ENCODE results near the gene MAP2K6. TPM values are rescaled to one million over a fixed set of nuclear protein-coding genes. Genes with fewer than 3 reads are reported as not detected.

The MAP2K6 gene
- total RNA-seq, 2 donors from 2014 or later = 16.3 to 21.2 TPM

DNA sequence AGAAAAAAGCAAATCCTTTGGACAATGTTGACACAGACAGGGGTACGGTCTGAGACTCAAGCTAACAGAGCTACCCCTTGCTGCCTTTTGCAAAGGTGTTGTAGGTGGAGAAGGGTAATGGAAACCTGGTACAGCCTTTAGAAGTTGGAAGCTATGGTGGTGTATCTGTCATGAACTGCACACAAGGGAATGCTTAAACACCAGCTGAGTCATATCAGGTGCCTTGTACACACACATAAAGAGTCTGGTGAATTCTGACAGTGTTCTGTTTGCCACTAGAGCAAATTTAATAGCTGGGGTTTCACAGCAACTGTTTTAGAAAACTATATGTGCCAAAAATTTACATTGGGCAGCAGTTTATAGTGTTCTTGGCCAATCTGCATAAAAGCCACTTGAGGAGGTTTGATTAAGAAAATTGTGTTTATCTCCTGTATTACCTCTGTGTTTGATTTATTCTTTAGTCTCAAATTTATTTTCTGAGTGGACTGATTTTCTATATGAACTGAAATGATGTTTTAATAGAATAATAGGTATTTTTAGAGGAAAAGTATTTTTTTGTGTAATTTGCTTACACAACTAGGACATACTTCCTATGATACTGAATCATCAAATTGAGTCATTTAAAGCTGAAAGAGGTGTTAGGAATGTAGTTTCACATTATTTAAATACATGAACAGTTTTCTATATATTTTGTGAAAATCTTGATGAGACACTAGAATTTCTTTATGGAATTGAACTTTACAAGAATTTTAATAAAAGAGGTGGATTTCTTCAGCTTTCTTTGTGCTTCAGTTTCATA lies 136.9 kb downstream of the MAP2K6 start:
- ATAC-seq = no peak
- H3K4me3 Mint-ChIP-seq = no peak overlapping the region
- peaks cover 3% of the 10 kb centered on the region for H3K36me3 Mint-ChIP-seq (ENCODE audit: low read depth)
- H3K27ac Mint-ChIP-seq = no peak overlapping the region
- no peaks in the 10 kb centered on the region for H3K9me3 ChIP-seq (ENCODE audit: control insufficient read depth, low read length, poor library complexity, severe bottlenecking)
- DNase-seq = no peak
- H3K4me1 Mint-ChIP-seq = no peaks in the 10 kb centered on the region
- no peaks in the 10 kb centered on the region for H3K27me3 Mint-ChIP-seq

DNA sequence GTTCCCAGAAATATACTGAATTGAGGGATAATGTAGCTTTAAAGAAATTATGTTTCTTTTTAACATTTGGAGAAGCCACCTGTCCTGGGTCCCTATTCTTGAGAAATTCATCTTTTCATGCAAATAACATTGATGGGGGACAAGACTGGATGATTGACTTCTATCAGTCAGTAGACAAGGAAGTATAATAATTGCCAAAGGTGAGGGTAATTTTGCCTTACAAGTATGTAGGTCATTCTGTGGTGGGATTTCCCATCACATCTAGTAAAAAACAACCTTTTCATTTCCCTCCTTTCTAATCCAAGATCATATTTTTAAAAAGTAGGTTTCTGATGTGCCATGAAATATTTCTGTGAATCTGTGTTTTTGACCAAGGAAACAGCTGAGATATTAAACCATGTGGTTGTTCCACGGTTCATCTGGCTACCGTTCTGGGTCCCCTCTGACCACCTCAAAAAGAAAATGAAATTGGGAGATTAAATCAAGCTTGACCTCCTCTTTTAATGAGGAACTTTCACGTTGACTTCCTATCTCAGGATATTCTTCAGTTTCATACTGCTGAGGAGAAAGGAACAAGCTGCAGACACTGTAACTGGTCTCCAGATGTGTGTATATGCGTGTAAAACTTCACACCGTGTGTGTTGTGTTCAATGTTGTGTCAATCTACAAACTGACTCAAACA lies 138.6 kb downstream of the MAP2K6 start:
- no peaks in the 10 kb centered on the region for H3K27me3 Mint-ChIP-seq
- H3K4me3 Mint-ChIP-seq = no peak overlapping the region

DNA sequence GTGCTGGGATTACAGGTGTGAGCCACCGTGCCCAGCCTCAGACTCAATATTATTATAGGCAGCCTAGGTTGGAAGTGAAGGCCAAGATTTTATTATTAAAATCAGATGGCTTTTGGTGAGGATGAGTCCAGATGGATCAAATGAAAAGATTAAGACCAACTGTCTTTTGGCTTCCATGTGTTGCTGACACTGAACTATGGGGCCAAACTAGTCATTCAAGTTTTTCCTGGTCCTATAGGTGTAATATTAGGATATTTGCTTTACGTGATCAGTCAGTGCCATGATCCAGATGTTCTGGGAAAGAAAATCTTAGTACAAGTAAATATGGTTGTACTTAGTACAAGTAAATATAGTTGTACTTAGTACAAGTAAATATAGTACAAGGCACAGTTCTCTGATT lies 140.6 kb downstream of the MAP2K6 start:
- H3K27ac Mint-ChIP-seq = no peak overlapping the region
- H3K9me3 ChIP-seq (ENCODE audit: control insufficient read depth, low read length, poor library complexity, severe bottlenecking) = no peaks in the 10 kb centered on the region
- H3K36me3 Mint-ChIP-seq (ENCODE audit: low read depth) = no peaks in the 10 kb centered on the region
- no peaks in the 10 kb centered on the region for H3K27me3 Mint-ChIP-seq
- DNase-seq = no peak
- no peak for ATAC-seq
- H3K4me1 Mint-ChIP-seq = no peaks in the 10 kb centered on the region
- H3K4me3 Mint-ChIP-seq = no peak overlapping the region

More for the DNA sequence above, 138.6 kb downstream of the MAP2K6 start:
- no peaks in the 10 kb centered on the region for H3K9me3 ChIP-seq (ENCODE audit: control insufficient read depth, low read length, poor library complexity, severe bottlenecking)
- Mint-ChIP-seq H3K27ac (no peak overlapping the region), H3K4me1 (no peaks in the 10 kb centered on the region), H3K36me3 (ENCODE audit: low read depth) (no peaks in the 10 kb centered on the region)
- DNase-seq (no peak), ATAC-seq (no peak)

DNA sequence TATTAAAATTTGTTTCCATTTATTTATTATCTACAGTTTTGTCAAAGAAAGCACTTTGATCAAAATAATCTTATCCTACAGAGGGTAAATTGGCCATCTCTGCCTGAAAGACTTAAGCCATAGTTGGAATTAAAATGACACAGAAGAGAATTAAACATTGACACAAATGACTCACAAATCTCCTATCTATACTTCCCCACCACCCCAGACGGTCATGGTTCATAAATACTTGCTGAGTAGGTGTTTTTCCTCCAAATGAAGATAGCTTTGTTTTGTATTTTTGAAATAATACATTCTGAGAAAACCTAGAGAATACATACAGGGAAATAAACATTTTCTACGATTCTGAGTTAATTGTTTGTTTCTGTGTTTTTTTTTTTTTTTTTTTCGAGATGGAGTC lies 142.8 kb downstream of the MAP2K6 start:
- no peaks in the 10 kb centered on the region for H3K4me1 Mint-ChIP-seq
- no peak for ATAC-seq
- no peak overlapping the region for H3K4me3 Mint-ChIP-seq

DNA sequence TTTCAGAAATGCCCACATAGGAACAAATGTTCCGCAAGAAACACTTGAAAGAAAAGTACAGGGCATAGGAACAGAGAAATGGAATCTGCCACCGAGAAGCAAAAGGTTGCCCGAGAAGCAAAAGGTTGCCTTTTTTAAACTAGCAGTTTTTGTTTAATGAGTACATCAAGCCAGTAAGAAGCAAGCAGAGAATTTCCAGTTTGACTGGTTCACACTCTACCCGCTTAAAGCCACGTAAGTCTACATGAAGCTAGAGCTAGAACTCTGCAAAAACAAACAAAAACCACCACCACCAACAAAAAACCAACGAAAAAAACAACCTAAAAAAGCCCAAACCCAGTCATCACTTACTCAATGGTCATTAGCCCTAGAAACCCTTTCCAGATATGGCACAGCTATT lies 144.3 kb downstream of the MAP2K6 start:
- H3K36me3 Mint-ChIP-seq (ENCODE audit: low read depth) = no peaks in the 10 kb centered on the region
- H3K9me3 ChIP-seq (ENCODE audit: control insufficient read depth, low read length, poor library complexity, severe bottlenecking) = no peaks in the 10 kb centered on the region
- ATAC-seq = no peak
- no peaks in the 10 kb centered on the region for H3K27me3 Mint-ChIP-seq
- H3K4me1 Mint-ChIP-seq = no peaks in the 10 kb centered on the region
- H3K27ac Mint-ChIP-seq = no peak overlapping the region
- no peak for DNase-seq
- H3K4me3 Mint-ChIP-seq = no peak overlapping the region

More for the DNA sequence above, 142.8 kb downstream of the MAP2K6 start:
- no peaks in the 10 kb centered on the region for H3K36me3 Mint-ChIP-seq (ENCODE audit: low read depth)
- DNase-seq = no peak
- H3K27ac Mint-ChIP-seq = no peak overlapping the region
- no peaks in the 10 kb centered on the region for H3K27me3 Mint-ChIP-seq
- H3K9me3 ChIP-seq (ENCODE audit: control insufficient read depth, low read length, poor library complexity, severe bottlenecking) = no peaks in the 10 kb centered on the region

DNA sequence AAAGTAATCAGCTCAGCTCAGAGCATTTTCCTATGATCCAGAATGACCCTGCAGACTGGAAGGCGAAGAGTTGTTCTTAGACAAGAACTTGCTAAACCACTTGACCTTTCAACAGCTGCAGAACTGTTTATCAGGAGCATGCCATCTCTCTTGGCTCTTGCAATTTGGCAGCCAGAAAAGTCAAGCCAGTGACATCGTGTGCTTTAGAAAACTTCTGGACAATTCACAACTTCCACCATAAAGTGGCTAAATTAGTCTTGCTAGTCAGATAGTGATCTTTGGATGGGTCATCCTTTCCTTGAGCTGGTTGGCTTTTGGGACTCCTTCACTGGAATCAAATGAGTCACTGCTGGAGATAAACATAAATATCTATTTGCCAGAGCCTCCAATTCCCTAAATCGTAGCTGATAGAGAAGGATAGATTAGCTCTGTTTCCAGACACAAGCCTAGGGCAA lies 146.5 kb downstream of the MAP2K6 start:
- Mint-ChIP-seq H3K4me1 (no peaks in the 10 kb centered on the region), H3K27ac (no peak overlapping the region), H3K4me3 (no peak overlapping the region), H3K36me3 (ENCODE audit: low read depth) (no peaks in the 10 kb centered on the region), H3K27me3 (peaks cover 10% of the 10 kb centered on the region)
- DNase-seq (no peak), ATAC-seq (no peak)
- no peaks in the 10 kb centered on the region for H3K9me3 ChIP-seq (ENCODE audit: control insufficient read depth, low read length, poor library complexity, severe bottlenecking)

DNA sequence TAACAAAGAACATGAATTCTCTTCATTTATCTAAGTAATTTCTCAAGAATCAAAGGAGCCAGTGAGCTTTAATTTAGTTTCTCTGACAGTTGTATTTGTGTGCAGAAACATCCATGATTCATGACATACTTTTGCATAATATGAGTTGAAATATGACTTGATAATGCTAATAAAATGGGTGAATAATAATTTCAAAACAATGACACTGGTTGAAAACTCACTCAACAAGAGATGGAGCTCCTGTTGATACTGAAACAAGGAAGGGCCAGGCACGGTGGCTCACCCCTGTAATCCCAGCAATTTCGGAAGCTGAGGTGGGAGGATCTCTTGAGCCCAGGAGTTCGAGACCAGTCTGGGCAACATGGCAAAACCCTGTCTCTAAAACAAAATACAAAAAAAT lies 147.0 kb downstream of the MAP2K6 start:
- H3K4me1 Mint-ChIP-seq = no peaks in the 10 kb centered on the region
- H3K9me3 ChIP-seq (ENCODE audit: control insufficient read depth, low read length, poor library complexity, severe bottlenecking) = no peaks in the 10 kb centered on the region
- no peaks in the 10 kb centered on the region for H3K36me3 Mint-ChIP-seq (ENCODE audit: low read depth)
- DNase-seq = no peak
- no peak overlapping the region for H3K4me3 Mint-ChIP-seq
- ATAC-seq = no peak
- H3K27ac Mint-ChIP-seq = no peak overlapping the region
- peaks cover 10% of the 10 kb centered on the region for H3K27me3 Mint-ChIP-seq

DNA sequence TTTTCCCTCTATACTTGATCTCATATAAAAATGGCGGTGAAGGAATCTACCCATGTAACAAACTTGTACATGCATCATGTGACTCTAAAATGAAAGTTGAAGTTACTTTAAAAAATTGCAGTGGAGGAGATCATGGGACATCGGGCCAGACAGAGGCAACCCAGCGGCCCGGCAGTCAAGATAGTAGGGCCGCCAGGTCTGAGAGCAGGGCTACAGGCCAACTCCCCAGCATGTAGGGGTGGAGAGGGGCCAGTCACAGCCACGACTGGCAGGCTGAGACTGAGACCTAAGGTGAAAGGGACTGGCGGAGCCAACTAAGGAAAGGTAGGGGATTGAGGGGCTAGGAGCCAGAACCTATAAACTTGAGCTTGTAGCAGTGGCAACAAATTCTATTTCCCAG lies 150.9 kb downstream of the MAP2K6 start:
- Mint-ChIP-seq H3K4me1 (peaks cover 2% of the 10 kb centered on the region), H3K27me3 (peaks cover 22% of the 10 kb centered on the region), H3K4me3 (peak overlapping the region; percentile 33), H3K27ac (no peak overlapping the region), H3K36me3 (ENCODE audit: low read depth) (no peaks in the 10 kb centered on the region)
- ATAC-seq (no peak), DNase-seq (no peak)
- no peaks in the 10 kb centered on the region for H3K9me3 ChIP-seq (ENCODE audit: control insufficient read depth, low read length, poor library complexity, severe bottlenecking)

DNA sequence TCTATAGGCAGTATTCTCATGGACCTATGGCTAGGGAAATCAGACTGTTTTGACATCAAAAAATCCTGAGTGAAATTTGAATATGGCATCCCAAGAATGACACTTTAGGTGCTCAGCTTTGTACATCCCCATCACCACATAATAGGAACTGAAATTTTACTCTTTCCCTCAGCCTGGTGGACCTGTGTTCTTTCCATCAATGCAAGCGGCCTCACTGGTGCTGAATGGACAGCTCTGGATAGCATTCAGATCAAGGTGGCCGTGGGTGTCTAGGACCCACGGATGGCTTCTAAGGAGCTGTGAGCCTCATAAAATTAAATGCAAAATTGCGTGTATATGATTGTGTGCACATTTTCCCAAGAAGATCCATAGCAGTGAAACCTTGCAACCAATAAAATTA lies 152.6 kb downstream of the MAP2K6 start:
- ATAC-seq (no peak), DNase-seq (no peak)
- no peaks in the 10 kb centered on the region for H3K9me3 ChIP-seq (ENCODE audit: control insufficient read depth, low read length, poor library complexity, severe bottlenecking)
- no peak overlapping the region for H3K4me3 Mint-ChIP-seq
- H3K27me3 Mint-ChIP-seq = peaks cover 22% of the 10 kb centered on the region
- no peak overlapping the region for H3K27ac Mint-ChIP-seq
- no peaks in the 10 kb centered on the region for H3K36me3 Mint-ChIP-seq (ENCODE audit: low read depth)
- H3K4me1 Mint-ChIP-seq = peaks cover 2% of the 10 kb centered on the region

DNA sequence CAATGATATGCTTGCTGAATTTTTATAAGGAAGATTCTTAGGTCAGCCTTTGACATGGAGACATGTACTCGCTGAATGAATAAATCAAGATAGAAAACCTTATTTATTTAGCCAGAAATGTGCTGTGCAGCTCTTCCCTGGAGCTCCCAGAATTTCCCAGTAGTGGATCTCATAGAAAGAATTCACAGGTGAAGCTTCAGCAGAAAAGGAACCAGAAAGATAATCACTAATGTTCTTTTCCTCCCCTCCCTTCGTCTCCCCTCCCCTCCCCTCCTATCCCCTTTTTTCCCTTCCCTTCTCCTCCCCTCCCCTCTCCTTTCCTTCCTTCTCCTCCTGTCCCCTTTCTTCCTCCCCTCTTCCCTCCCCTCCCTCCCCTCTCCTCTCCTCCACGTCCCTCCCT lies 158.2 kb downstream of the MAP2K6 start:
- Mint-ChIP-seq H3K4me3 (no peak overlapping the region), H3K36me3 (ENCODE audit: low read depth) (no peaks in the 10 kb centered on the region), H3K27ac (no peak overlapping the region), H3K27me3 (peaks cover 29% of the 10 kb centered on the region), H3K4me1 (peaks cover 4% of the 10 kb centered on the region)
- ATAC-seq (no peak), DNase-seq (no peak)
- no peaks in the 10 kb centered on the region for H3K9me3 ChIP-seq (ENCODE audit: control insufficient read depth, low read length, poor library complexity, severe bottlenecking)

DNA sequence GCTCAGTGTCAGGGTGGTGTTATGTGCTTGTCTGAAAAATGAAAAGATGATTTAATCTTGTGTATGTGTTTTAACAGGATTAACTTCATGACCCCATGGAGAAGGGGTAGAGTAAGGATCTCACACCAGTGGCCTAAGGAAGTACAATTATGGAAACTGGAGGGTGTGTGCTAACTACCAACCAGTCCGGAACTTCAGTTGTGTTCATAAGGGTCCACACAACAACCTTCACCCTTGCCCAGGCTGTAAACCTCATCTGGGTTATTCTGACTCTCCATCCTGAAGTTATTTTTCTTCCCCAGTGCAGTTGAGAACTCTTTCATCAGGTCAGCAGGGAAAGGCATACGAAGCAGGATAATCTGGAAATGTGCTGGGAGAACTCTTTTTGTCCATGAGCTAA lies 158.9 kb downstream of the MAP2K6 start:
- H3K36me3 Mint-ChIP-seq (ENCODE audit: low read depth) = no peaks in the 10 kb centered on the region
- H3K27me3 Mint-ChIP-seq = peaks cover 33% of the 10 kb centered on the region
- no peak overlapping the region for H3K4me3 Mint-ChIP-seq
- DNase-seq (no peak), ATAC-seq (no peak)
- H3K27ac Mint-ChIP-seq = no peak overlapping the region
- peaks cover 4% of the 10 kb centered on the region for H3K4me1 Mint-ChIP-seq
- no peaks in the 10 kb centered on the region for H3K9me3 ChIP-seq (ENCODE audit: control insufficient read depth, low read length, poor library complexity, severe bottlenecking)

DNA sequence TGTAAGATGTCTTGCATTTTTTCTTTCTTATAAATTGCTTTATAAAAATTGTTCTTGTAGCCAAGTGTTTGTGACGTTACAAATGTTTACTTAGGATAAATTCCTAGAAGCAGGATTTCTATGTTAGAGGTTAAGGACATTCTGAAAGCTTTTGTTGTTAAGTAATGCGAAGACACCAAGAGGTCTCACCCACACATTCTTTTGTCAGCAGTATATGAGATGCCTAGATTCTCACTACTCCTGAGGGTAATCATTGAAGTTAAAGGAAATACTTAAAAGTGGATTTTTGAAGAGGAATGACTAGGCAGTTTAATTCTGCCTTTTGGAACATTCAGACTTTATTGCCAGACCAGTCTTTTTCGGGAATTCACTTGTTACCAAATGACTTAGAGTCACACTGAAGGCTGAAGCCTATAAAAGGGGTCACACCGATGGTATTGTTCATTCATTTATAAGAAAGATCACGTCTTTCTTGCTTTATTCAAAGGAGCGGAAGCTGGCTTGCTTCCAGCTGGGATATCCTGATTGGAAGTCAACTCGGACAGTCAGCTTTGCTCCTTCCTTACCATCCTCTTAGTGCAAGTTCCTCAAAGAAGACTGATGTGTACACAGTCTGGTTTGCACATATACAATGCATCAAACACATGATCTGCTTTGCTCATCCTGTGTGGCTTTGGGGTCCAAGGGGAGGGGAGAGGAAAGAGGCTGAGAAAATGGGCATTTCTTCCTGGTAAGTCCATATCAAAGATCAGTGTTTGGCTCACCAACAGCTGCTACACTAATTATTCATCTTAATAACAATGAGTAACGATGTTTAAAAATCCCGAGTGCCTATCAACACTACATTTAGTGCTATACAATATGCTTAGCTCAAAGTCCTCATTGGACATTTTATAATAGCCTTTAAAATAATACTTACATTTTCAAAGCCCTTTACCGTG lies 160.0 kb downstream of the MAP2K6 start:
- no peak overlapping the region for H3K27ac Mint-ChIP-seq
- DNase-seq = no peak
- H3K36me3 Mint-ChIP-seq (ENCODE audit: low read depth) = peaks cover 3% of the 10 kb centered on the region
- H3K9me3 ChIP-seq (ENCODE audit: control insufficient read depth, low read length, poor library complexity, severe bottlenecking) = no peaks in the 10 kb centered on the region
- no peak overlapping the region for H3K4me3 Mint-ChIP-seq
- H3K27me3 Mint-ChIP-seq = peaks cover 32% of the 10 kb centered on the region
- no peak for ATAC-seq
- peaks cover 2% of the 10 kb centered on the region for H3K4me1 Mint-ChIP-seq

DNA sequence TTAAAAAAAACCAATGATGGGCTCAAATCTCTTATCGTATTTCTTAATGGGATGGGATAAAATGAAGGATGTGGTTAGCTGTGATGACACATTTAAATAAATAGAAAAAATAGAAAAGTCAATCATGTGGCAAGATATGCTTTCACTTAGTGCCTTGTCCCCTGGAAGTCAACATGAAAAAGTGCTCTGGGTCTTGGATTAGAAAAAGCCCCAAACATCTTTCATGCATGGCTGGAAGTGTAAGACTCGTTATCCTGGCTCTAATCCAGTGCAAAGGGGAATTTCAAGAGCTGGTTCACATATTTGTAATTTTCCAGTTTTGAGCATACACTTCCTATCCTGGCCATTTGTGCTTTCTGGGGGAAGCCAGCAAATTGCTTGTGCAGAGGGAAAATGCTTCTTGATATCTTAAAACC lies 160.9 kb downstream of the MAP2K6 start:
- H3K4me1 Mint-ChIP-seq = peaks cover 2% of the 10 kb centered on the region
- no peak for DNase-seq
- no peak overlapping the region for H3K27ac Mint-ChIP-seq
- peaks cover 6% of the 10 kb centered on the region for H3K36me3 Mint-ChIP-seq (ENCODE audit: low read depth)
- H3K27me3 Mint-ChIP-seq = peaks cover 36% of the 10 kb centered on the region
- H3K4me3 Mint-ChIP-seq = no peak overlapping the region
- H3K9me3 ChIP-seq (ENCODE audit: control insufficient read depth, low read length, poor library complexity, severe bottlenecking) = no peaks in the 10 kb centered on the region
- no peak for ATAC-seq
